Right ventricle myocardium superior (tissue), 1 donor: ENCODE results near the gene PAPPA. TPM values are rescaled to one million over a fixed set of nuclear protein-coding genes. Genes with fewer than 3 reads are reported as not detected.

Experiments used
- ATAC-seq: fragments of 200-7000 bp; cut with Tn5 transposase; one replicate; pipeline ENCODE4 v1.9.1; 2020; ENCODE audit warnings: mild to moderate bottlenecking; ENCODE audit not compliant: poor library complexity
- DNase-seq: peaks from one replicate; pipeline ENCODE4 v3.0.0-alpha.2; 2020
- intact Hi-C: fragments of 100-400 bp; cut with DNase I; formaldehyde crosslinking; loops from one replicate; pipeline ENCODE4 v1.11.2; 2022
- total RNA-seq: library from RNA; stranded (reverse); fragmentation: NEBNext Ultra II Directional; extraction: Animal tissue kit (Norgen Biotek cat#: 25700); gene quantifications from one replicate; pipeline ENCODE4 v1.2.1, GENCODE V29; 2021
- donor health status: DM: no; HTN: yes; CAD: no; lungs with severe emphysema.

Gene PAPPA
- total RNA-seq, 1 donor from 2014 or later, result 1.2 TPM

GRCh38 chr9:116147821-116148220, 5.8 kb upstream of the PAPPA start:
- intact Hi-C loops, result no loop called here
- DNase-seq (no peak), ATAC-seq (no peak)

GRCh38 chr9:116149844-116150243, 3.7 kb upstream of the PAPPA start:
- intact Hi-C loops, result no loop called here
- peak; percentile 53 for ATAC-seq
- no peak for DNase-seq

GRCh38 chr9:116151199-116151598, 2.4 kb upstream of the PAPPA start:
- no peak for DNase-seq
- no peak for ATAC-seq
- intact Hi-C loops, result no loop called here

- intact Hi-C loops, result no loop called here
- no peak for DNase-seq
- ATAC-seq, result no peak
These were observed 1.6 kb upstream of the PAPPA start for GRCh38 chr9:116151966-116152381.

DNA sequence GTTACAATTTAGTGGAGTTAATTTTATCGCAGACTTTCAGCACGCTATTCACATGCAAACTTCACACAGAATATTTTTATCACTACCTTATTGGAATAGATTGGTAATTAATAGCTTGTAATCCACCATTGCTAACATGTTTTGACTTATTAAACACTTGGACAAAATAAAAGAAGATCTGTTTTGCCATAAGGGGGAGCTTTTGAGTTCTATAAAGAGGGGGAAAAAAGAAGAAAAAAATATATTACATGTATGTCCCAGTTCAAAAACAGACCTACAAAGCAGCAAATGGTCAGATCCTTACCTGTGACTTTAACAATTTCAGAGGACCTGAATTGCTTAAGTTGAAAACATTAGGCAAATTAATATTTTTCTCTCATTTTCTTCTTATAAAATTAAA, 1.2 kb upstream of the PAPPA start:
- no peak for ATAC-seq
- intact Hi-C loops, result no loop called here
- no peak for DNase-seq

- ATAC-seq, result no peak
- no peak for DNase-seq
- intact Hi-C loops, result no loop called here
These were observed 438 bp upstream of the PAPPA start for GRCh38 chr9:116152941-116153764.

DNA sequence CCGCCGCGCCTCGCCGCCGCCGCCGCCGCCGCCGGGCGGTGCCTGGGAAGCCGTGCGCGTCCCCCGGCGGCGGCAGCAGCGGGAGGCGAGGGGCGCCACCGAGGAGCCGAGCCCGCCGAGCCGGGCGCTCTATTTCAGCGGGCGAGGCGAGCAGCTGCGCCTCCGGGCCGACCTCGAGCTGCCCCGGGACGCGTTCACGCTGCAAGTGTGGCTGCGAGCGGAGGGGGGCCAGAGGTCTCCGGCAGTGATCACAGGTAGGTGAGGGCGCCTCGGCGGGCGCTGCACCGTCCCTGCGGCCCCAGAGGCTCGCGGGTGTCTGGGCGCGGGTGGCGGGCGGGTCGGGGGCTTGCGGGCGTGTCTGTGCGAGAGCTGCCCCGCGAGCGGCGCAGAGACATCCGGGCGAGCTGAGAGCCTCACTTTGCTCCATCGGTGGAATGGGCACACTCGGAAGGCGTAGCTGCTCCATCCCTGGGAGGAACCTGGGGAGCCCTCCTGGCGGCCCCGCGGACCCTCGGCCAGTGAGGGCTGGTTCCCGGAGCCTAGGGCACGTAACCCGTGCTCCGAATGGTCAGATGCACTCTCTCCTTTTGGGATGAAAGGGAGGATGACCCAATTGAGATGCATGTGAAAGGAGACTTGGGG, 864 bp downstream of the PAPPA start:
- DNase-seq, result peak; percentile 52
- intact Hi-C loops, result no loop called here

DNA sequence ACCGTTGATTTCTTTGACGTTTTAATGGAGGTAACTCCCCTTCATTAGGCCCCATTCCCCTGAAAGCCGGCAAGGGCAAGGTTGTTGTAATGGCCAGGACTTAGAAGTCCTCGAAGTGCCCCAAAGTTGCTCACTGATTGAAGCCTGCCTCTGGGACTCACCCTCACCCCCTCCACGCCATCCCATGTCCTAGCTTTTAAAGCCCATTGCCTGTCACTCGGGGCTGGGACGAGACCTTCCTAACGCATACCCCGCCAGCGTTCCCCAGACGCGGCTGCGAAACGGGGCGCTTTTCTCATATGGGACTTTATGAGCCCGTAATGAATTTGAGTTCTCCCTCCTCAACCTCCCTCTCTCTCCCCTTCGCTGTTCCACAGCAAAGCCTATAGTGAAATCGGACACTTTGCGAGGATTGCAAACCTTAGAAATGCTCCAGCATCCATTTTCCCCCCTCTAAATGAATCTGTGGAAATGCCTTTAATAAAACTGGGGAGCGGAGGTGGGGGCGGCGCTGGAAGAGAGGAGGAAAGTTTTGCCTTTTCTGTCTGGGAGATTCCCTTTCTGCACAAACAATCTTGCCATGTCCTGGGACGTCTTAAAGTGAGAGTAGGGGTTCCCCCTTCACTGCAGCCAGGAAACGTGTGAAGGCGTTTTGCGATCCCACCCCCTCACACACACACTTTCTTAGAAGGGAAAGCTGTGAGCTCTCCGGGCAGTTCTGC, 1.5 kb downstream of the PAPPA start:
- DNase-seq, result no peak
- ATAC-seq, result no peak
- intact Hi-C loops, result loop anchor here (5.0 kb wide), 2 partner anchors 417 to 502 kb away; no protein-coding TSS in a partner anchor

More for the DNA sequence above, 864 bp downstream of the PAPPA start:
- ATAC-seq, result peak; percentile 18

DNA sequence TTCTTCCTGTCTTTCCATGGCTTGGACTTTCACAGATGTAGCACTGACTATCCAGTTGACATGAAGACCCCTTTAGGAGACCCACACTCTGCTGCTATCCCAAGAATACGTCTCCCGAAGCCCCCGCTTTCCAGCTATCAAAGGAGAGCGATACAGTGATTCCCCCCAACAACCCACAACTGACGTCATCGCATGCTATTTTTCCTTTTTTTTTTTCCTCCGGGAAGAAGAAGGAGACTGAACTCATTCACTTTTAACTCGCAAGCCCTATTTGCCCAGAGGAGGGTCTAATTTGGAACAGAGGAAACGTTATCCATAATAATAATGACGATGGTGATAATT, 2.1 kb downstream of the PAPPA start:
- intact Hi-C loops, result loop anchor here (5.0 kb wide), 2 partner anchors 417 to 502 kb away; no protein-coding TSS in a partner anchor
- DNase-seq, result no peak

GRCh38 chr9:116156621-116157314, 3.2 kb downstream of the PAPPA start:
- ATAC-seq, result peak; percentile 90
- DNase-seq, result peak; percentile 82
- intact Hi-C loops, result loop anchor here (5.0 kb wide), 2 partner anchors 416 to 501 kb away; no protein-coding TSS in a partner anchor

More for the DNA sequence above, 2.1 kb downstream of the PAPPA start:
- ATAC-seq, result no peak

DNA sequence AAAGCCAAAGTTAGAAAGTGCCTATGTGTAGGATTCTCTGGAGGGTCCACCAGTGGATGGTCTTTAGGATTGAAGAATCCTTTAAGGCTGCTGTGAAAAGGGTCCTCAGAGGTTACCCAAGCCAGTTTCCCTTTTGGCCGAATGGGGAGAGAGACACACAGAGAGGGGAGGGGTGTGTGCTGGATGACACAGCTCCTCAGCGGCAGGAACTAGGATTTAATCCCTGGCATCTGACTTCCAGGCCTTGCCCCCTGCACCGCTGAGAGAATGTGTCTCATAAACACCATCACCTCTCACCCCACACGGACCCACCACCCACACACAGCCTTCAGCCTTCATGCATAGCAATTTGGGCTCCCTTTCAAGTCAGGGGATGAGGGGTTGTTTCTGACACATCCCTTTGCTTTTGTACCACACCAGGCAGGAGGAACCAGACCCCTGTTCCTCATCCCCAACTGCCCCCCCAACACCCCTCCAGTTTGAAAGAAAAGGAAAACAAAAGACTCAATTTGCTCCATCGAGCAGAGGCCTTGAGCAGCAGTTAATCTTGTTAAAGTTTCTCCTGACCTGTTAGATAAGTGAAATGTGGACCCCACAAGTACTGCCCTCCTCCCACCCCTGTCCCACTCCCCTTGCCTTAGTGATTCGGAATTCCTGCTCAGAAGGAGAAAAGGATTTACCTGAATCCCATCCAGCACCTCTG, 4.0 kb downstream of the PAPPA start:
- intact Hi-C loops, result loop anchor here (5.0 kb wide), 2 partner anchors 415 to 500 kb away; no protein-coding TSS in a partner anchor
- ATAC-seq (no peak), DNase-seq (no peak)

DNA sequence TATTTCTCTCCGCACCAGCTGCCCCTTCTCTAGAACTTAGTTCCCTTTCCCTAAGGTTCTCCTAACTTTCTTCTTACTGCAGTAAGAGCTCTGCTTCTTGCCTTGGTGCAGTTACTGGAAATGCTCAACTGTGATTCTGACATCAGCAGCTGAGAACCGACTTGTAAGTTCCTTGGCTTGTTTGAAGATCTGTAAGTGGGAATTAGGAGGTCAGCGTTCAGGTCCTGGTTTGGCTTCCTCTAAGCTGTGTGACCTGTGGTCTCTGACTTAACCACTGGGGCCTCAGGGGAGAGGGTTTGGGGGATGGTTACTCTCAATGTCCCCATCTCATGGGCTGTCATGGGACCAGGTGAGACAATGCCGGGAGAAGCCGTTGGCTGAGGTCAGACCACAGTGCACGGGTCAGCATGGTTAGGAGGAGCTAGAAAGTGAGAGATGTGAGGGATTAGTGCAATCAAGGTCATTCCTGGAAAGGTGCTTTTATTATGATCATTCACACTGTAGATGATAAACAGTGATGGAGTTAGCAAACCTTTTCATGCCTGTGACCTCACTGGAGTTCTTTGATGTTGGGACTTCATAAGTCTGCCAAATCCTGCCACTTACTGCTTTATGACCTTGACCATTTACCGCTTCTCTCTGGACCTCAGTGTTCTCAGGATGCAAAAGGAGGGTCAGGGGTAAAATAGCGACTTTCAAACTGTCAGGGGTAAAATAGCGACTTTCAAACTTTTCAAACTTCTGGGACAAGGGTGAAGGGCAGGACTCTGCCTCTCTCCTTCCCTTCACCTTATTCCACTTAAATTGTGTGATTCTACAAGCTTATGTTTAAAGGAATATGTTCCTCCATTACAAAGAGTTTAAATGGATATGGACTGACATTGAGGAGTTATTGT, 7.3 kb downstream of the PAPPA start:
- DNase-seq, result no peak
- no peak for ATAC-seq
- intact Hi-C loops, result no loop called here

- ATAC-seq (no peak), DNase-seq (no peak)
- intact Hi-C loops, result no loop called here
These were observed 8.7 kb downstream of the PAPPA start for GRCh38 chr9:116162241-116162781.

- intact Hi-C loops, result no loop called here
- ATAC-seq (peak; percentile 69), DNase-seq (no peak)
These were observed 9.9 kb downstream of the PAPPA start for GRCh38 chr9:116163293-116164055.

DNA sequence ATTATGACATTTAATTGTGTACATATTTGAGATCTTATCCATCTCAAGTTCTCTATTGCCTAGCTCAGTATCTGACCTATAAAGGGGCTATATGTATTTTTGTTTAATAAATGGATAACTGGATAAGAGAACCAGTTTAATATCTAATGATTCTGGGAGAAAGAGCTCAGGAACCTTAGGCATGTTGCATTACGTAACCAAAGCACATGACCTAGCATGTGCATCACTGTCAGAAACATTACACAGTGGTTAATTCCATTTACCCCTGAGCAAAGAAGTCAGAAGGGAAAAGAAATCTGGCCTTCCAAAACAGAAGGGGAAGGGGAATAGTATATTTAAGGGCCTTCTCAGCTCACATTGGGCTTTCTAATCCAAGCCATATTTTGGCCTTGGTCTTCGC, 12.3 kb downstream of the PAPPA start:
- intact Hi-C loops, result no loop called here
- ATAC-seq (no peak), DNase-seq (no peak)

- intact Hi-C loops, result no loop called here
- no peak for ATAC-seq
- DNase-seq, result no peak
These were observed 13.1 kb downstream of the PAPPA start for GRCh38 chr9:116166713-116167112.
